Stimulated activated effector memory CD8-positive, alpha-beta T cell treated with anti-CD3 and anti-CD28 coated beads, Interleukin-12 subunit alpha, Interleukin-12 subunit beta, amount 100 ng/mL, for 72 hours (primary cell): ENCODE data around the gene SFTPD.

Experiments used
- ATAC-seq: fragments of 150-1000 bp; cut with Tn5 transposase; 2 replicates; pipeline ENCODE4 v1.10.0; 2021
- DNase-seq, 2 donors: peaks; one replicate each; pipeline ENCODE4 v3.0.0; 2021 to 2022; ENCODE audit warnings: low spot score in 2 of 2
- H3K27ac Mint-ChIP-seq: one replicate; pipeline ENCODE4 v1.8.0; 2022; ENCODE audit warnings: mild to moderate bottlenecking, mixed read lengths
- H3K36me3 Mint-ChIP-seq: one replicate; pipeline ENCODE4 v1.8.0; 2022; ENCODE audit warnings: mild to moderate bottlenecking, mixed read lengths
- H3K4me1 Mint-ChIP-seq: one replicate; pipeline ENCODE4 v1.8.0; 2022; ENCODE audit warnings: mixed read lengths
- H3K4me3 Mint-ChIP-seq: one replicate; pipeline ENCODE4 v1.8.0; 2022; ENCODE audit warnings: mild to moderate bottlenecking, mixed read lengths
- H3K9me3 Mint-ChIP-seq: one replicate; pipeline ENCODE4 v1.8.0; 2022; ENCODE audit warnings: mixed read lengths

SFTPD gene

DNA sequence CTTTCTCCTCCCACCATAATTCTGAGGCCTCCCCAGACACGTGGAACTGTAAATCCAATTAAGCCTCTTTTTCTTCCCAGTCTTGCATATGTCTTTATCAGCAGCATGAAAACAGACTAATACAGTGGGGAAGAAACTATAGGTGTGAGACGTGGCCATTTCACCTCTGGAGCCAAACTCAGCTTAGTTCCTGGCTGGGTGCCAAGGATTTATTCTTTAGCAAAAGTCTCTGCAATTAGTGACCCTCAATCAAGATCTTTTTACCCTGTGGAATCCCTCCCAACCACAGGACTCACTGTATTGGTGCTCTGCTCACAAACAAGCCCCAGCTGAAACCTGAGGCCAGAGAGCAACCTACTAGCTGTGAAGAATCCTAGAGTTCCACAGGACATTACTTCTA lies 28.1 kb upstream of the SFTPD start:
- no peaks in the 10 kb centered on the region for H3K36me3 Mint-ChIP-seq
- H3K9me3 Mint-ChIP-seq = peaks cover 3% of the 10 kb centered on the region
- ATAC-seq (no peak), DNase-seq (no peak)
- no peak overlapping the region for H3K4me3 Mint-ChIP-seq
- no peaks in the 10 kb centered on the region for H3K4me1 Mint-ChIP-seq
- H3K27ac Mint-ChIP-seq = no peak overlapping the region

GRCh38 chr10:79970062-79970461 lies 21.2 kb upstream of the SFTPD start:
- no peaks in the 10 kb centered on the region for H3K36me3 Mint-ChIP-seq
- peaks cover 10% of the 10 kb centered on the region for H3K9me3 Mint-ChIP-seq
- no peak for ATAC-seq
- H3K27ac Mint-ChIP-seq = no peak overlapping the region
- DNase-seq = no peak
- H3K4me1 Mint-ChIP-seq = no peaks in the 10 kb centered on the region
- H3K4me3 Mint-ChIP-seq = no peak overlapping the region

- H3K27ac Mint-ChIP-seq = no peak overlapping the region
- no peaks in the 10 kb centered on the region for H3K36me3 Mint-ChIP-seq
- H3K4me1 Mint-ChIP-seq = no peaks in the 10 kb centered on the region
- H3K9me3 Mint-ChIP-seq = peaks cover 4% of the 10 kb centered on the region
- H3K4me3 Mint-ChIP-seq = no peak overlapping the region
- ATAC-seq = no peak
- no peak for DNase-seq
Measured at GRCh38 chr10:79947787-79948424, 999 bp downstream of the SFTPD start.

- Mint-ChIP-seq H3K9me3 (peaks cover 4% of the 10 kb centered on the region), H3K4me1 (no peaks in the 10 kb centered on the region), H3K27ac (no peak overlapping the region), H3K4me3 (no peak overlapping the region), H3K36me3 (no peaks in the 10 kb centered on the region)
- DNase-seq (no peak), ATAC-seq (no peak)
Measured at GRCh38 chr10:79947083-79947415, 1.9 kb downstream of the SFTPD start.

DNA sequence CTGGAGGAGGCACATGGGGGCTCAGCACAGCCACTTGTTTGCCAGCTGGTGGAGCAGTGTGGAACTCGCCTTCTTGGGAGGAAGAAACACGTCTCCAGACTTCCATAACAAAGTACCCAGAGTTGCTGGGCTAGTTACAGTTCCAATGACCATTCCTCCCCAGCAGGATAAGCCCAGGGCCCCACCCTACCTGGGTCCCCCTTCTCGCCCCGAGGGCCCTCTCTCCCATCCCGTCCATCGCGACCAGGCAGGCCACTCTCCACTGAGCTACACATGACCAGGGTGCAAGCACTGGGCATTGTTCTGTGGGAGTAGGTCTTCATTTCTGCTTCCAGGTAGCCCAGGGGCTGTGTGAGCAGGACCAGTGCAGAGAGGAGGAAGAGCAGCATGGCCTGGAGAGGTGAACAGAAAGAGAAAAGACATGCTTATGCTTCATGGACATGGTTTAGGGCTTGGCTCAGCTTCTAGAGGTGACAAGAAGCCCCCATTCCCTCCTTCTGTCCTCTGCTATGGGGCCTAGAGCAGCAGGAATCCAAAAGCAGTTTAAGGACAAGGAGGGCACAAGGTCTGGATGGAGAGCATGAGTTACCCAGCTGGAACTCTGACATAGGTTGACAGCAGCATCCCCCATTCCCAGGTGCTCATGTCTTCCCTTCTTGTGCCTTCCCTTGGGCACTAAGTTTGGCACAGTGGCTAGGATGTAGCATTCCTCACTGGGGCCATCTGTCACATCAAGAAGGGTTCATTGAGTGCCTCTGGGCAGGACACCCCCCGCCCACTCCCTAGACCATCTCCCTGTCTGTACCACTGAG lies 2.4 kb downstream of the SFTPD start:
- Mint-ChIP-seq H3K36me3 (no peaks in the 10 kb centered on the region), H3K4me1 (no peaks in the 10 kb centered on the region), H3K4me3 (no peak overlapping the region), H3K27ac (no peak overlapping the region), H3K9me3 (peaks cover 4% of the 10 kb centered on the region)
- DNase-seq = peak in 1 of 2 donors; percentile 41
- peak; percentile 36 for ATAC-seq

DNA sequence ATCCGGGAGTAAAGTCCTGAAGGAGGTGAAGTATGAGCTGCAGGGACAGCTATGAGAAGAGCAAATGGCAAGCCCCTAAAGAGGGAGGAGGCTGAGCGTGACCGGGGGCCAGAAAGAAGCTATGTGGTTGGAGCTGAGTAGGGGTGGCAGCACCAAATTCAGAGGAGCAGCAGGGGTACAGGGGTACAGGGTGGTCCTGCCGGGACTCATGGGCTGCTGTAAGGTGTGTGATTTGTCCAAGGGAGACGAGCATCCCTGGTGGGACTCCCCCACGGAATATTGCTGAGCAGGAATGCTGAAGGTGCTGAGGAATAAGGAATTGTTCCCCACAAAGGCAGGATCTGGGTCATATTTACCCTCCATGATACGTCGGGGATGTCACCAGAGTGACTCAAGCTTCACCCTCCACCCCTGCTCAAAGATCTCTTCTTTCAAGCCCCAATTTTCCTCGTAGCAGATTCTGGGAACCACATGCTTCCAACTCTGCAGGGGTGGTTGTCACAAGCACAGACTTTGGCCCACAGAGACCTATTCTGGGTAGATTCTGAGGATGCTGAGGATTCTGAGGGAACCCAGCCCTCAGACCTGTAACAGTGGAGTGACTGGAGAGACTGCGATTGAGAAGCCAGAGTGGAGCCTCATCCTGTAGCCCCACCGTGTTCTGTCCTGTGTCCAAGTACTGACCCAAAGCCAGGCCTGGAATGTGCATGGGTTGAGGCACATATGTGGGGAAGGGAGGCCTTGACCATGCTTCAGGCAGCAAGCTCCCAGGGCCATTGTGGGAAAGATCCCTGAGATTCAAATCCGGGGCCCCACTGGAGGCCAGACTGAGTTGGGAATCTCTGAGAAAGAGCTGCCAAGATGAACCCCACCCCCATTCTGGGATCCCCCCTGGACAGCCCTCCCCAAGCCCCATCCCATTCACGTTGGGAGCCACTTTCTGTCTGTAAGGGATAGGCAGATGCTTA lies 4.2 kb downstream of the SFTPD start:
- ATAC-seq = no peak
- H3K9me3 Mint-ChIP-seq = no peaks in the 10 kb centered on the region

DNA sequence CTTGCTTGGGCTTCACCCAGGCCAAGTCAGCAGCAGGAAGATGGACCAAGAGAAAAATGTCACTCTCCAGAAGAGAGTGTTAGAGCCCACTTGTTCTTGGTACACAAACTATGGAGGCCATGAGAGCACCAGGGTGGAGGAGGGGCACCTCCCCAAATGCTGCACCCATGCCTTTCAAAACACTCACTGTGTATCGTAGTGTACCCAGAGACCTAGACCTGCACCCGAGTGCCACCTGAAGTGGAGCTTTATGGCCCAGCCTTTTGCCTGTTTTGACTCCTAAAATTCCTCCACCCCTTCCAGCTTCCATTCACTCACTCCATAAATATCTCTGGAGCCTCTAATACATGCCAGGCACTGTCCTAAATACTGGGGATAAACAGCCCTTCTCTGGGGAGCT lies 5.0 kb downstream of the SFTPD start:
- Mint-ChIP-seq H3K9me3 (no peaks in the 10 kb centered on the region), H3K4me3 (no peak overlapping the region), H3K4me1 (peaks cover 5% of the 10 kb centered on the region), H3K27ac (no peak overlapping the region), H3K36me3 (no peaks in the 10 kb centered on the region)
- ATAC-seq (no peak), DNase-seq (no peak)

More for the DNA sequence above, 4.2 kb downstream of the SFTPD start:
- DNase-seq = peak in 1 of 2 donors; percentile 36
- H3K27ac Mint-ChIP-seq = no peak overlapping the region
- no peaks in the 10 kb centered on the region for H3K36me3 Mint-ChIP-seq
- no peak overlapping the region for H3K4me3 Mint-ChIP-seq
- no peaks in the 10 kb centered on the region for H3K4me1 Mint-ChIP-seq

DNA sequence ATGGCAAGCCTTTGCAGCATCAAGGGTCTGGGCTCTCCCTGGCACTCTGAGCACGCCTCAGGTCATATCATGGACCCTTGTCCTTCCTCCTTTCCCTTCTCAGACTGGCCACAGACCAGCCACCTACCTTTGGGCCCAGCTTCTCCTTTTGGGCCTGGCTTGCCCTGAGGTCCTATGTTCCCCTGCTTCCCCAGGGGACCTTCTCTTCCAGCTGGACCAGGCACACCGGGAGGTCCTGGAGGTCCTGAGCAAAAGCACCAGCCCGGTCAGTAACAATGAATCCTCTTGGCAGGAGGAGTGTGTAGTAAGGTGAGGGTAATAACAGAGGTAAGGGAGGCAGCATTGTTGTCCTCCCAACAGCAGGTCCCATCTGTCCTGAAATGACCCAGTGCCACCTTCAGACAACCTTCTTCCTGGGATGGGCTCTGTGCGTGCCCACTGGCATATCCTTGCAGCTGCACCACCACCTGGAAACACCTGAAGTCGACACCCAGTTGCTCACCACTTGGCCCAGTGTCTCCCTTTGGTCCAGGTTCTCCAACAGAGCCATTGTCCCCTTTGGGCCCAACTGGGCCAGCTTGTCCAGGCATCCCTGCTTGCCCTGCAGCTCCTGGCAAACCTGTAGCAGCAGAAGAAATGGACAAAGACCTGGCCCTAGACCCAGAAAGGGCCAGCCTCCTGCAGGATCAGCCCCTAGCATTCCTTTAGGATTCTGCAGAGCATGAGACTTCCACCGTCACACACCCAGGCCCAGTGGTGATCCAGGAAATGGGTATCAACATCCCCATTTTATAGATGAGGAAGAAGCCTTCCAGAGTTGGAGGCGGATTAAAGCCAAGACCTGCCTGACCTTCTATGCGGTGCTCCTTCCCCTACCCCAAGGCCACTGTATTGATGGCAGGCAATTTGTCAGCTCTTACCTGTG lies 6.4 kb downstream of the SFTPD start:
- H3K9me3 Mint-ChIP-seq = no peaks in the 10 kb centered on the region
- H3K4me1 Mint-ChIP-seq = peaks cover 12% of the 10 kb centered on the region
- ATAC-seq (no peak), DNase-seq (peak in 1 of 2 donors; percentile 38)
- H3K27ac Mint-ChIP-seq = no peak overlapping the region
- no peak overlapping the region for H3K4me3 Mint-ChIP-seq
- H3K36me3 Mint-ChIP-seq = no peaks in the 10 kb centered on the region

DNA sequence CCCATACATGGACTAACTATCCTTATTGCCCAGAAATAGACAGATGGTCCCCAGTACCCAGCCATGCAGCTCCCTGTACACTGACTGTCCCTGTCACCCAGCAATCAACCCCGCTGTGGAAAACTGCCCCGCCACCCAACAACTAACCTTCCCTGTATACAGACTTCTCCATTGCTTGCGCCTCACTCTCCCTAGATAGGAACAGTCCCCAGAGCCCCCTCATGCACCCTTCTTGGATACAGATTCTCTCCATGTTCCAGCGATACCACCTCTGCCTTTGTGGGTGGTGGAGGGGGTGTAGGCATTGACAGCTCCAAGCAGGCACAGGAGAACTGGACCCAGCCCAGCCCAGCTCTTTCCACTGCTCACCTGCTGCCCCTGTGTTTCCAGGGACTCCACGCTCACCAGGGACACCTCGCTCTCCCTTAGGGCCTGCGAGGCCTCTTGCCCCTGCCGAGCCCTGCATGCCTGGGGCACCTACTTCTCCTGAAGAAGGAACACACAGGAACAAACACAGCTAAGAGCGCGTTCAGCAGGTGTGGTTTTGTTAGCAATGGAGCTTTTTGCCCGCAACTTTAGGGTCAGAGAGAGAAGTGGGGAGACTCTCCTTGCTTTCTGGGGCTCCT lies 7.2 kb downstream of the SFTPD start:
- ATAC-seq (no peak), DNase-seq (no peak)
- Mint-ChIP-seq H3K27ac (no peak overlapping the region), H3K4me3 (no peak overlapping the region), H3K36me3 (no peaks in the 10 kb centered on the region), H3K4me1 (peaks cover 12% of the 10 kb centered on the region), H3K9me3 (no peaks in the 10 kb centered on the region)

DNA sequence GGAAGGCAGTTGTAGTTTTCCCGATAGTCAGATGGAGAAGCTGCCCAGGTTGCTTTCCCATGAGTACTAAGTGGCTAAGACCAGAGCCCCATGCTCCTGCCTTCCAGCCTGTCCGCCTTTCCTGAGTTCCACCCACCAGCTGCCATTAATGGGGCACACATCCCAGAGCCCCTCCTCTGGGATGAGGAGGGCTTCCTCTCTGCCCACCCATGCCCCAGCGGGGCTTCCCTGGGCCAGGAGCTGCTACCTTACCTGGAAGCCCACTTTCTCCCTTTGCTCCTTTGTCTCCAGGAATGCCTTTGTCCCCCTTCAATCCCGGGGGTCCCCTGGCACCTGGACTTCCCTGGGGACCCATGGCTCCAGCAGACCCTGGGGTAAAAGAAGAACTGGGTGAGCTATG lies 7.8 kb downstream of the SFTPD start:
- no peak overlapping the region for H3K4me3 Mint-ChIP-seq
- ATAC-seq = no peak
- no peak for DNase-seq
- no peaks in the 10 kb centered on the region for H3K9me3 Mint-ChIP-seq
- H3K36me3 Mint-ChIP-seq = no peaks in the 10 kb centered on the region
- peaks cover 12% of the 10 kb centered on the region for H3K4me1 Mint-ChIP-seq
- H3K27ac Mint-ChIP-seq = no peak overlapping the region

GRCh38 chr10:79940431-79940830 lies 8.5 kb downstream of the SFTPD start:
- ATAC-seq = no peak
- no peak for DNase-seq
- no peaks in the 10 kb centered on the region for H3K36me3 Mint-ChIP-seq
- H3K4me1 Mint-ChIP-seq = peaks cover 12% of the 10 kb centered on the region
- no peak overlapping the region for H3K4me3 Mint-ChIP-seq
- no peak overlapping the region for H3K27ac Mint-ChIP-seq
- H3K9me3 Mint-ChIP-seq = no peaks in the 10 kb centered on the region

DNA sequence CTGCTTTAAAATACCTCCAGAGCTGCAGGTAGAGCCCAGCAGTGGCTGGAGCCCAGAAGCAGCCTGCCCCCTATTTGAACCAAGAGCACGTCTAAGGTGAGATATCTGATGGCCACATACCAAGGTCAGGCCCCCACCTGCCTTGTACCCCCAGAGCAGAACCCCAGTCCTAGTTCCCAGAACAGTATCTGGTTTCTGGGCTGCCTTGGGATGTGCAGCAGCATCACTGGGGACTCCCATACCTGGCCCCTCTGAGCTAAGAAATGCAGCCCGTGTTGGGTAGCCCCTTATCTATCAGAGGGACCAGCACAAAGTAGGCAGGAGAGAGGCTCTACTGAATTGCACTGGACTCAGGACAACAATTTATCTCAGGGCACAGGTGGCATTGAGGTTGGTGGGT lies 8.9 kb downstream of the SFTPD start:
- no peaks in the 10 kb centered on the region for H3K9me3 Mint-ChIP-seq
- H3K36me3 Mint-ChIP-seq = no peaks in the 10 kb centered on the region
- no peak overlapping the region for H3K4me3 Mint-ChIP-seq
- H3K4me1 Mint-ChIP-seq = peaks cover 12% of the 10 kb centered on the region
- no peak overlapping the region for H3K27ac Mint-ChIP-seq
- ATAC-seq (no peak), DNase-seq (peak in 1 of 2 donors; percentile 32)

- DNase-seq = peak in 1 of 2 donors; percentile 44
- no peaks in the 10 kb centered on the region for H3K36me3 Mint-ChIP-seq
- H3K4me3 Mint-ChIP-seq = no peak overlapping the region
- H3K9me3 Mint-ChIP-seq = no peaks in the 10 kb centered on the region
- H3K27ac Mint-ChIP-seq = peak overlapping the region; percentile 54
- ATAC-seq = no peak
- H3K4me1 Mint-ChIP-seq = peaks cover 12% of the 10 kb centered on the region
Measured at GRCh38 chr10:79938728-79939406, 10.0 kb downstream of the SFTPD start.

DNA sequence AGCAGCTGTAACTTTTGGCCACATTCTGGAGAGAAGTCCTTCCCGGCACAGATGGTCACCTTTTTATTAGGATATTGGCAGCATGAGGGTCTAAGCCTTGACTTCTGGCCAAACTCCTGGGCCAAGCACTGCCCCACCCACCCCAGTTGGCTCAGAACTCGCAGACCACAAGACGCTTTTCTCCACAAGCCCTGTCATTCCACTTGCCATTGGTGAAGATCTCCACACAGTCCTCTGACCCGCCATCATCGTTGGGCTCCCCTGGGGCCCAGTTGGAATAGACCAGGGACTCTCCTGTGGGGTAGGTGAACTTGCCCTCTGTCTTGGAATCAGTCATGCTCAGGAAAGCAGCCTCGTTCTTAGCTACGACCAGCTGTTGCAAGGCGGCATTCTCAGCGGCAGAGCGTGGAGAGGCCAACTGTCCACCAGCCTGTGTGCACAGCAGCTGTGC lies 11.2 kb downstream of the SFTPD start:
- DNase-seq (peak in 1 of 2 donors; percentile 43), ATAC-seq (no peak)
- H3K4me3 Mint-ChIP-seq = no peak overlapping the region
- no peak overlapping the region for H3K27ac Mint-ChIP-seq
- no peaks in the 10 kb centered on the region for H3K9me3 Mint-ChIP-seq
- H3K4me1 Mint-ChIP-seq = peaks cover 12% of the 10 kb centered on the region
- no peaks in the 10 kb centered on the region for H3K36me3 Mint-ChIP-seq
